Measurements from ENCODE around the gene RASL12. TPM values are rescaled to one million over a fixed set of nuclear protein-coding genes. Genes with fewer than 3 reads are reported as not detected.
"Not testable (repeated sequence)": the region's sequence is repeated elsewhere in the genome, so short reads cannot be mapped to it uniquely, and the experiment has no call there.

The RASL12 gene
- total RNA-seq, 1 donor from 2014 or later: 0.38 TPM

DNA sequence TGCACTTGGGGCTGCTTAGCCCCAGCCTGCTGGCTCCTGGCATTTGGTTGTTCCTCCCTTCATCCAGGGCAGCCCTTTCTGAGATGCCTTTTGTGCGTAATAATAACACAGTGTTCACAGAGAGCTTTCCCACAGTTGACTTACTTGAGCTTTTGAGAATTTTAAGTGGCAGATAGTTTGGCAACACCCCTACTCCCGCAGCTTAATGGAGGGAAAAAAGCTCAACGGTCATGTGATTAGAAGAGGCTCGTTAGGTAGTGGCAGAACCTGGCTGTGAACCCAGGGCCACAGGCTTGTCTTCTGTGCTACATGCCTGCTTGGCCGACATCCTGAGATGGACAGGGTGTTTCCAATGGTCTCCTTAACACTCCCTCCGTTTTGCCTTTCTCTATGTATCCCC is 13.5 kb upstream of the RASL12 start:
- Mint-ChIP-seq H3K9me3 (ENCODE audit: low read depth) (peaks cover 5% of the 10 kb centered on the region), H3K36me3 (ENCODE audit: insufficient read depth) (no peaks in the 10 kb centered on the region), H3K4me1 (ENCODE audit: low read depth) (peaks cover 21% of the 10 kb centered on the region), H3K4me3 (ENCODE audit: low read depth) (no peak overlapping the region), H3K27ac (no peak overlapping the region), H3K27me3 (peaks cover 68% of the 10 kb centered on the region)
- TF ChIP-seq, protein P1, sequence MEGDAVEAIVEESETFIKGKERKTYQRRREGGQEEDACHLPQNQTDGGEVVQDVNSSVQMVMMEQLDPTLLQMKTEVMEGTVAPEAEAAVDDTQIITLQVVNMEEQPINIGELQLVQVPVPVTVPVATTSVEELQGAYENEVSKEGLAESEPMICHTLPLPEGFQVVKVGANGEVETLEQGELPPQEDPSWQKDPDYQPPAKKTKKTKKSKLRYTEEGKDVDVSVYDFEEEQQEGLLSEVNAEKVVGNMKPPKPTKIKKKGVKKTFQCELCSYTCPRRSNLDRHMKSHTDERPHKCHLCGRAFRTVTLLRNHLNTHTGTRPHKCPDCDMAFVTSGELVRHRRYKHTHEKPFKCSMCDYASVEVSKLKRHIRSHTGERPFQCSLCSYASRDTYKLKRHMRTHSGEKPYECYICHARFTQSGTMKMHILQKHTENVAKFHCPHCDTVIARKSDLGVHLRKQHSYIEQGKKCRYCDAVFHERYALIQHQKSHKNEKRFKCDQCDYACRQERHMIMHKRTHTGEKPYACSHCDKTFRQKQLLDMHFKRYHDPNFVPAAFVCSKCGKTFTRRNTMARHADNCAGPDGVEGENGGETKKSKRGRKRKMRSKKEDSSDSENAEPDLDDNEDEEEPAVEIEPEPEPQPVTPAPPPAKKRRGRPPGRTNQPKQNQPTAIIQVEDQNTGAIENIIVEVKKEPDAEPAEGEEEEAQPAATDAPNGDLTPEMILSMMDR (IDR thresholded peaks at IDR 0.05; ENCODE audit: unreplicated experiment): no peak
- no peak for DNase-seq (ENCODE audit: low spot score, unreplicated experiment)

DNA sequence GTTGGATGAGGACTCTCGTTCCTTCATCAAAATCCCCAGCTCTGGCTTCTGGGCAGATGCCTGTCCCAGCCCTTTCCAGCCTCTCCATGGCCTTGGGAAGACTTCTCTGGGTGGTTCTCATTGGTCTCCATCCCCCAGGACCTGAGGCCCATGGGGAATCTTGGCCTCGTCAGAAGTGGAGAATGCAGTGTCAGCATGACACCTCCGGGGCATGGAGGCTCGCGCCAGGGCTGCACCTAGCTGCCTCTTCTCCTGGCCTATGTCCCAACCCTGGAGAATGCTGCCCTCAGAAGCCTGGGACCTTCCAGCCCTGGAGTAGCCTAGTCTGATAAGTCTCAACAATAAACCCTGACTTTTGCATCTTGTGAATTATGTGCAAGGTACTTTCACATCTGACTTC is 11.8 kb upstream of the RASL12 start:
- H3K4me1 Mint-ChIP-seq (ENCODE audit: low read depth): peaks cover 20% of the 10 kb centered on the region
- no peak overlapping the region for H3K4me3 Mint-ChIP-seq (ENCODE audit: low read depth)
- H3K27me3 Mint-ChIP-seq: peaks cover 57% of the 10 kb centered on the region
- no peak overlapping the region for H3K27ac Mint-ChIP-seq
- TF ChIP-seq, protein P1 (IDR thresholded peaks at IDR 0.05; ENCODE audit: unreplicated experiment): no peak
- DNase-seq (ENCODE audit: low spot score, unreplicated experiment): no peak
- peaks cover 8% of the 10 kb centered on the region for H3K9me3 Mint-ChIP-seq (ENCODE audit: low read depth)
- H3K36me3 Mint-ChIP-seq (ENCODE audit: insufficient read depth): no peaks in the 10 kb centered on the region

DNA sequence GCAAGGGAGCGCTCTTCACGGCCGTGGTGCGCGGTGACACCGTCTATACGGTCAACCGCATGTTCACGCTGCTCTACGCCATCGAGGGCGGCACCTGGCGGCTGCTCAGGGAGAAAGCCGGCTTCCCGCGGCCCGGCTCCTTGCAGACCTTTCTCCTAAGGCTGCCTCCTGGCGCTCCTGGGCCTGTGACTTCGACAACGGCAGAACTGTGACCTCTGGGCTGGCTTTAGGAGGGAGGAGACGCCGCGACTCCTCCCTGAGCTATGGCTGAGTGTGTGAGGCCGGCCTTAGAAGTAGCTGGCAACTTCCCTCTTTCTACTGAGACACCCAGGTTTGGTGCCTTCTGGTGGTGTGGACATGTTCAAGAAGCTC is 10.2 kb upstream of the RASL12 start:
- Mint-ChIP-seq H3K27me3 (peaks cover 47% of the 10 kb centered on the region), H3K4me3 (ENCODE audit: low read depth) (no peak overlapping the region), H3K4me1 (ENCODE audit: low read depth) (peaks cover 9% of the 10 kb centered on the region), H3K9me3 (ENCODE audit: low read depth) (peaks cover 8% of the 10 kb centered on the region), H3K36me3 (ENCODE audit: insufficient read depth) (no peaks in the 10 kb centered on the region), H3K27ac (peak overlapping the region; percentile 85)
- TF ChIP-seq, protein P1 (IDR thresholded peaks at IDR 0.05; ENCODE audit: unreplicated experiment): peak; percentile 60
- peak; percentile 38 for DNase-seq (ENCODE audit: low spot score, unreplicated experiment)

DNA sequence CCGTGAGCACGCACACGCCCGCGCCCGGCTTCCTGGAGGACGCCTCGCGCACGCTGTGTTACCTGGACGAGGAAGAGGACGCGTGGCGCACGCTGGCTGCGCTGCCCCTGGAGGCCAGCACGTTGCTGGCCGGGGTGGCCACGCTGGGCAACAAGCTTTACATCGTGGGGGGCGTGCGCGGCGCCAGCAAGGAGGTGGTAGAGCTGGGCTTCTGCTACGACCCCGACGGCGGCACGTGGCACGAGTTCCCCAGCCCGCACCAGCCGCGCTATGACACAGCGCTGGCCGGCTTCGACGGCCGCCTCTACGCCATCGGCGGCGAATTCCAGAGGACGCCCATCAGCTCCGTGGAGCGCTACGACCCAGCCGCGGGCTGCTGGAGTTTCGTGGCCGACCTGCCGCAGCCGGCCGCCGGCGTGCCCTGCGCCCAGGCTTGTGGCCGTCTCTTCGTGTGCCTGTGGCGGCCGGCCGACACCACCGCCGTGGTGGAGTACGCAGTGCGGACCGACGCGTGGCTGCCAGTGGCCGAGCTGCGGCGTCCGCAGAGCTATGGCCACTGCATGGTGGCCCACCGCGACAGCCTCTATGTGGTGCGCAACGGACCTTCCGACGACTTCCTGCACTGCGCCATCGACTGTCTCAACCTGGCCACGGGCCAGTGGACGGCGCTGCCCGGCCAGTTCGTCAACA is 9.6 kb upstream of the RASL12 start:
- TF ChIP-seq, protein P1 (IDR thresholded peaks at IDR 0.05; ENCODE audit: unreplicated experiment): no peak
- no peak for DNase-seq (ENCODE audit: low spot score, unreplicated experiment)
- peaks cover 3% of the 10 kb centered on the region for H3K4me1 Mint-ChIP-seq (ENCODE audit: low read depth)
- H3K36me3 Mint-ChIP-seq (ENCODE audit: insufficient read depth): no peaks in the 10 kb centered on the region
- H3K27ac Mint-ChIP-seq: peak overlapping the region; percentile 85
- peaks cover 41% of the 10 kb centered on the region for H3K27me3 Mint-ChIP-seq
- H3K9me3 Mint-ChIP-seq (ENCODE audit: low read depth): peaks cover 8% of the 10 kb centered on the region
- no peak overlapping the region for H3K4me3 Mint-ChIP-seq (ENCODE audit: low read depth)

DNA sequence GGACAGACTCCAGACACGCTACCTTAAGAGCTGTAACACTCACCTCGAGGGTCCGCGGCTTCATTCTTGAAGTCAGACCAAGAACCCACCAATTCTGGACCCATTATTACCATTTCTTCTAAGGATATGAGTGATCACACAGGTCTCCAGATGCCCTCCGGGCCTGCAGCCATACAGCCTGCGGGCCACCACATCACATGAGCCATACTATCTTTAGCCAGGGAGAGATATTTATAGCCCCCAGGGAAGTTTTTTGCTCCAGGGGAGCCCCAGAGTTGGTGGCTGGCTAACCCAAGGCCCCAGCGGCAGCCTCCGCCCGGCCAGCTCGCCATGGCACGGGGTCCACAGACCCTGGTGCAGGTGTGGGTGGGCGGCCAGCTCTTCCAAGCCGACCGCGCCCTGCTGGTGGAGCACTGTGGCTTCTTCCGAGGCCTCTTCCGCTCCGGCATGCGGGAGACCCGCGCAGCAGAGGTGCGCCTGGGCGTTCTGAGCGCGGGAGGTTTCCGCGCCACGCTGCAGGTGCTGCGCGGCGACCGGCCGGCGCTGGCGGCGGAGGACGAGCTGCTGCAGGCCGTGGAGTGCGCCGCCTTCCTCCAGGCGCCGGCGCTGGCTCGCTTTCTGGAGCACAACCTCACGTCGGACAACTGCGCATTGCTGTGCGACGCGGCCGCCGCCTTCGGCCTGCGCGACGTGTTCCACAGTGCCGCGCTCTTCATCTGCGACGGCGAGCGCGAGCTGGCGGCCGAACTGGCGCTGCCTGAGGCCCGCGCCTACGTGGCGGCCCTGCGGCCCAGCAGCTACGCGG is 8.9 kb upstream of the RASL12 start, which contains the start of gene KBTBD13:
Gene KBTBD13 (plus strand): TSS at position 261 of the 805 bp plus-strand sequence. CDS start 70 bp downstream, at position 331.
- no peak within 1 kb of the TSS for H3K4me3 Mint-ChIP-seq (ENCODE audit: low read depth)
- H3K9me3 Mint-ChIP-seq (ENCODE audit: low read depth): peaks cover 8% of the 10 kb centered on the region
- no peak for DNase-seq (ENCODE audit: low spot score, unreplicated experiment)
- no peaks in the 10 kb centered on the region for H3K4me1 Mint-ChIP-seq (ENCODE audit: low read depth)
- TF ChIP-seq, protein P1 (IDR thresholded peaks at IDR 0.05; ENCODE audit: unreplicated experiment): no peak
- H3K27ac Mint-ChIP-seq: peak within 1 kb of the TSS; percentile 85
- peaks cover 37% of the 10 kb centered on the region for H3K27me3 Mint-ChIP-seq
- H3K36me3 Mint-ChIP-seq (ENCODE audit: insufficient read depth): no peaks in the 10 kb centered on the region

DNA sequence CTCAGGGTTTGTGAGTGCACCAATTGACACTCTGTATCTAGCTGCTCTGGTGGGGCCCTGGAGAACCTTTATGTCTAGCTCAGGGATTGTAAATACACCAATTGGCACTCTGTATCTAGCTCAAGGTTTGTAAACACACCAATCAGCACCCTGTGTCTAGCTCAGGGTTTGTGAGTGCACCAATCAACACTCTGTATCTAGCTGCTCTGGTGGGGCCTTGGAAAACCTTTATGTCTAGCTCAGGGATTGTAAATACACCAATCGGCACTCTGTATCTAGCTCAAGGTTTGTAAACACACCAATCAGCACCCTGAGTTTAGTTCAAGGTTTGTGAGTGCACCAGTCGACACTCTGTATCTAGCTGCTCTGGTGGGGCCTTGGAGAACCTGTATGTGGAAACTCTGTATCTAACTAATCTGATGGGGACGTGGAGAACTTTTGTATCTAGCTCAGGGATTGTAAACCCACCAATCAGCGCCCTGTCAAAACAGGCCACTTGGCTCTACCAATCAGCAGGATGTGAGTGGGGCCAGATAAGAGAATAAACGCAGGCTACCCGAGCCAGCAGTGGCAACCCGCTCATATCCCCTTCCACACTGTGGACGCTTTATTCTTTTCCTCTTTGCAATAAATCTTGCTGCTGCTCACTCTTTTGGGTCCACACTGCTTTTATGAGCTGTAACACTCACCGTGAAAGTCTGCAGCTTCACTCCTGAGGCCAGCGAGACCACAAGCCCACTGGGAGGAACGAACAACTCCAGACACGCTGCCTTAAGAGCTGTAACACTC is 8.0 kb upstream of the RASL12 start:
- not testable (repeated sequence) for H3K4me3 Mint-ChIP-seq (ENCODE audit: low read depth); DNase-seq (ENCODE audit: low spot score, unreplicated experiment); H3K27ac Mint-ChIP-seq; H3K36me3 Mint-ChIP-seq (ENCODE audit: insufficient read depth); H3K9me3 Mint-ChIP-seq (ENCODE audit: low read depth); H3K4me1 Mint-ChIP-seq (ENCODE audit: low read depth)
- peaks cover 28% of the 10 kb centered on the region for H3K27me3 Mint-ChIP-seq

DNA sequence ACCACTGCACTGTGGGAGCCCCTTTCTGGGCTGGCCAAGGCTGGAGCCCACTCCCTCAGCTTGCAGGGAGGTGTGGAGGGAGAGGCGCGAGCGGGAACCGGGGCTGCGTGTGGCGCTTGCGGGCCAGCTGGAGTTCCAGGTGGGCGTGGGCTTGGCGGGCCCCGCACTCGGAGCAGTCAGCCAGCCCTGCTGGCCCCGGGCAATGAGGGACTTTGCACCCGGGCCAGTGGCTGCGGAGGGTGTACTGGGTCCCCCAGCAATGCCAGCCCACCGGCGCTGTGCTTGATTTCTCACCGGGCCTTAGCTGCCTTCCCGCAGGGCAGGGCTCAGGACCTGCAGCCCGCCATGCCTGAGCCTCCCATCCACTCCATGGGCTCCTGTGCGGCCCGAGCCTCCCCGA is 7.2 kb upstream of the RASL12 start:
- not testable (repeated sequence) for DNase-seq (ENCODE audit: low spot score, unreplicated experiment); H3K4me3 Mint-ChIP-seq (ENCODE audit: low read depth); H3K4me1 Mint-ChIP-seq (ENCODE audit: low read depth); H3K36me3 Mint-ChIP-seq (ENCODE audit: insufficient read depth); H3K27ac Mint-ChIP-seq; H3K9me3 Mint-ChIP-seq (ENCODE audit: low read depth)
- peaks cover 28% of the 10 kb centered on the region for H3K27me3 Mint-ChIP-seq
